Measurements from ENCODE around the gene RND3. TPM values are rescaled to one million over a fixed set of nuclear protein-coding genes. Genes with fewer than 3 reads are reported as not detected.

RND3 gene
- total RNA-seq, 4 donors from 2014 or later, result 35.5 to 66.8 (median 47.6) TPM

DNA sequence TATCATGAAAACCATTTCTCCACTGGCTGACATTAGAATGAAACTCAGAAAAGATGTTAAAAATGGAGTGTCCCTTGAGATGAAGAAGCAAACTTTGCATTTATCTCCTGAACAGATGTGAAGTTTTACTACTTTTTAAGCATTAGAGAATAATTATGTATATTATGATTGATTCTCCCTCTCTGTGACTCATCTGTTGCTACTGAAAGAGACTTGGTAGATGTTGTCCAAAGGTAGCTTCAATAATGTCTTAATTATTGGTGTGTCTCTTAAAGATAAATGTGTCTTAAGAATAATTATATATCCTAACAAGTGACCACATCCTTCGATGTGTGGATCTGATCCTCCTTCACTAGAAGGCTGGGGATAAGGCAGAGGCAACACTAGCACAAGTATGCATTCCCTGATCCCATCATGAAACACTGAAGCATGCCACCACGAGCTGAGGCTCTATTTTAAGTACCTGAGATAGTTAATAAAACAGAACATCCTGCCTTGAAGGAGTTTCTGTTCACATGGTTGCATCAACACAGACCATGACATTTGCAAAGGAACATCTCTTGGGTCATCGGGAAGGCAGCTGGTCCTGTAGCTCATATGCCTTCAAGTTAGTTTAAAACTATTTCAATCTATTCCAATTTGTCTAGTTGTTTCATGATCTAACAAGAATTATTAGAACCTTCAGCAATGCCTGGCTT, 15.5 kb downstream of the RND3 start:
- intact Hi-C loops (cut with DNase I; ENCODE audit: low total_unique reads), result no loop called here
- no peak for DNase-seq (ENCODE audit: low spot score in 2 of 2)
- WGBS, 2 donors, result 60 to 62% methylated on average over 3 of the region's 3 CpGs
- TF ChIP-seq CTCF (IDR thresholded peaks at IDR 0.05), result no peak
- TF ChIP-seq POLR2A (IDR thresholded peaks at IDR 0.05), result no peak
- no peak overlapping the region for H3K4me3 ChIP-seq (ENCODE audit: low read depth, poor library complexity, severe bottlenecking)

- no peak for TF ChIP-seq POLR2A (IDR thresholded peaks at IDR 0.05)
- TF ChIP-seq CTCF (IDR thresholded peaks at IDR 0.05), result no peak
- no peak for DNase-seq (ENCODE audit: low spot score in 2 of 2)
- H3K4me3 ChIP-seq (ENCODE audit: low read depth, poor library complexity, severe bottlenecking), result no peak overlapping the region
- intact Hi-C loops (cut with DNase I; ENCODE audit: low total_unique reads), result no loop called here
- 66 to 75% methylated on average over 5 of the region's 5 CpGs for WGBS, 2 donors
Measured at GRCh38 chr2:150470435-150470834, 17.0 kb downstream of the RND3 start.

- H3K4me3 ChIP-seq (ENCODE audit: low read depth, poor library complexity, severe bottlenecking), result no peak overlapping the region
- intact Hi-C loops (cut with DNase I; ENCODE audit: low total_unique reads), result no loop called here
- DNase-seq (ENCODE audit: low spot score in 2 of 2), result no peak
- TF ChIP-seq POLR2A (IDR thresholded peaks at IDR 0.05) (no peak), CTCF (IDR thresholded peaks at IDR 0.05) (no peak)
- WGBS, 2 donors, result 88 to 89% methylated on average over 14 of the region's 14 CpGs
Measured at GRCh38 chr2:150469706-150470274, 17.7 kb downstream of the RND3 start.

DNA sequence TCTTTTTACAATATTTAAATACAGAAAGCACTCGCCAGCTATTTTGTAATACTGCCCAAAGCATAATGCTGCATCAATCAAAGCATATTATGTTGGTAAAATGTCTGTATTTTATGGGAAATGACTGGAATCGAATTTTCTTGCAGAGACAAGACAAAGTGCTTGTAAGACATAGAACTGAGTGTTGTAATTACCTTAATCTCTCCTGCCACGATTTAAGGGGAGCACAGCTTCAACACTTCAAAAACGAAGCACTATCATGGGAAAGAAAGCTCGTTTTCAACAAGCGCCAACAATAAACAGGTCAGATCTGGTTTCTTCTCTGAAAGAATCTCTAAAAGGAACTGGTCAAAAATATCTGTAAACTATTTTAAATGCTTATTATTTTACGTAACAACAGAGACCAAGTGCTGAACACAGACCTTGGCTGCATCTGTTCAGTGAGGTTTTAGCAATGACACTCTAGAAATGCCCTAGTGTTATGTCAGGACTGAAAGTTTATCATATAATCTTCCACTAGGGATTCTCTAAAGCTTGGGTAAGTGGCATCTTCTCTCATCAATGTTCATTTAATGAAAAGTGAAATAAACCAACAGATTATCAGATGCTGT, 19.0 kb downstream of the RND3 start:
- 62 to 67% methylated on average over 7 of the region's 7 CpGs for WGBS, 2 donors
- TF ChIP-seq POLR2A (IDR thresholded peaks at IDR 0.05) (no peak), CTCF (IDR thresholded peaks at IDR 0.05) (no peak)
- no peak for DNase-seq (ENCODE audit: low spot score in 2 of 2)
- intact Hi-C loops (cut with DNase I; ENCODE audit: low total_unique reads), result no loop called here
- H3K4me3 ChIP-seq (ENCODE audit: low read depth, poor library complexity, severe bottlenecking), result no peak overlapping the region

DNA sequence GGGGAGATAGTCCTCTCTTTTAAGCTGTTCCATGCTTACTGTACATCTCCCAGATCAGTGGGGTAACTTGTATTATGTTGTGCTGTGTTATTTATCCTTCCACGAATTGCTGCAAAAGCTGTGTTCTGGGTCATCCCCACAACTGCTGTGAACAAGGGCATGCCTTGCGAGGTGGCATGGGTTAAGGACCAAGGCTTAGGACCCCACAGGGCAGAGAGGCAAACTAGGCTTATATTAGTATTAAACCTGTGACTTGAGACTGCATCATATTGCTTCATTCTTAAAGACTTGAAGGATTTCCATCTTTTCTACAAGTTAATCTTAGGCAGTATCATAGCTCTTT, 19.9 kb downstream of the RND3 start:
- TF ChIP-seq POLR2A (IDR thresholded peaks at IDR 0.05) (no peak), CTCF (IDR thresholded peaks at IDR 0.05) (no peak)
- DNase-seq (ENCODE audit: low spot score in 2 of 2), result no peak
- H3K4me3 ChIP-seq (ENCODE audit: low read depth, poor library complexity, severe bottlenecking), result no peak overlapping the region
- intact Hi-C loops (cut with DNase I; ENCODE audit: low total_unique reads), result no loop called here
- WGBS, 2 donors, result 68 to 75% methylated on average over 2 of the region's 2 CpGs
